GM21423 (cell line): ENCODE data around the gene ZNF775.
A peak's percentile ranks its signal among the peaks of the same experiment; 100 is the strongest.

Source experiments
- ATAC-seq: cut with Tn5 transposase; IDR thresholded peaks from one replicate; pipeline ENCODE4 v1.9.1; 2021; ENCODE audit warnings: mild to moderate bottlenecking, moderate library complexity; ENCODE audit not compliant: unreplicated experiment

The ZNF775 gene

DNA sequence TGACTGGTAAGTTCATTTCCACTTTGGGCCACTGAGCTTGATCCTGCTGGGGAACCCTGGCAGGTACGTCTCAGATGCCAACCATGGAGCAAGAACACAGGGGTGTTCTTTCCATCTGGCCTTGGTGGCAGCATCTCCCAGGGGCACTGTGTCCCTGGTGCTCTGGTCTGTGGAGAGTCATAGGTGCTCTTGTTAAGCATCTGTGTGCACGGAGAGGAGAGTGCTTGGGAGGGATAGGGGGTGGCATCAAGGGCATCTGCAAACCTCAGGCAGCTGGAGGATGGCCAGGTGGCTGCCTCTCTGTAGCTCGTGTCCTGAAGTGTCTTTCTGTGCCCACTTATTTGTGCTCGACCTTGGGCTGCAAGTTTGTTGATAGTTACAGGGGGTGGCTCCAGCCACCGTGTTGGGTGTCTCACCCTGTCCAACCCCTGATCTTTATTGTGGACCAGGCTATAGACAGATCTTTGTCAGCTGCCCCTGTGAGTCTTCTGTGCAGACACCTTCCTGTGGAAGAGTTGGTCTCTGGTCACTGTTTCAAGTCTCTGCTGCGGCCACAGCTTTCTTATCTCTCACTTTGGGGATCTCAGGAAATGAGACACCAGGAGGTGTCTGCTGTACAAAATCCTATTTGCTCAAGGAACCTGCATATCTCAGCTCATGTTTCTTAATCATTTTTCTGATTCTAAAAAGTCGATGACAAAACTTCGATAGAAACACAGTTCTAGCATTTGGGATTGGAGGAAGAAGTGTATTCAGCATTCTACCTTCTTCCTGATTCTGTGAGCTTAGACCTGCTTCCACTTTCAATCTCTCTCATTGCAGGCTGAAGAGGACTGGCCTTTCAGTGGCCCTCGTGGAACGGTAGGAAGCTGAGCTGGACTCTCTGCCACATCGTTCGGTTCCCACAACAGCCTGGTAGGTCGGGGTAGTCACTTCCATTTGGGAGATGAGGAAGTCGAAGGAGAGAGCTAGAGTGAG lies 54.1 kb downstream of the ZNF775 start:
- no peak for ATAC-seq

DNA sequence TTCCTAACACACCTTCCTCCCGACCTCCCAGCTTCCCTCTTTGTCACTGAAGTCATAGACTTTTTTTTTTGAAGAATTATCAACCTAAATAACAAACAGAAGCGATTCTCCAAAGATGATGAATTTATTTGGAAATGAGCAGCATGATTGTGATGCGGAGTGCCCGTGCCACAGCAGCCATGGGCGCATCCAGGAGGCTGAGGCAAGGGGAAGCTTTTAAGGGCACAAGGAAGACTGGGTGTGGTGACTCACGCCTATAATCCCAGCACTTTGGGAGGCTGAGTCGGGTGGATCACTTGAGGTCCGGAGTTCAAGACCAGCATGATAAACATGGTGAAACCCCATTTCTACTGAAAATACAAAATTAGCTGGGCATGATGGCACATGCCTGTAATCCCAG lies 55.1 kb downstream of the ZNF775 start:
- no peak for ATAC-seq

DNA sequence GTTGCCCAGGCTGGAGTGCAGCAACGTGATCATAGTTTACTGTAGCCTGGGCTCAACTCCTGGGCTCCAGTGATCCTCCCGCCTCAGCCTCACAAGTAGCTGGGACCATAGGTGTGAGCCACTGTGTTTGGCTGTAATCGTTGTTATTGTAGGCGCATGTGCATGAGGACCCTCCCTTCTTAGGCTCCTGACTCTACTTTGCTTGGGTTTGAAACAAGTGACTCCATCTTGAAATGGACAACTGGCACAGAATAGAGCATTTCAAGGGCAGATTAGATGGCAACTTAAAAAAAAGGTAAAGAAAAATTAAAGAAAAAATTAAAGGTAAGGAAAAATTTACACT lies 55.9 kb downstream of the ZNF775 start:
- ATAC-seq = no peak

DNA sequence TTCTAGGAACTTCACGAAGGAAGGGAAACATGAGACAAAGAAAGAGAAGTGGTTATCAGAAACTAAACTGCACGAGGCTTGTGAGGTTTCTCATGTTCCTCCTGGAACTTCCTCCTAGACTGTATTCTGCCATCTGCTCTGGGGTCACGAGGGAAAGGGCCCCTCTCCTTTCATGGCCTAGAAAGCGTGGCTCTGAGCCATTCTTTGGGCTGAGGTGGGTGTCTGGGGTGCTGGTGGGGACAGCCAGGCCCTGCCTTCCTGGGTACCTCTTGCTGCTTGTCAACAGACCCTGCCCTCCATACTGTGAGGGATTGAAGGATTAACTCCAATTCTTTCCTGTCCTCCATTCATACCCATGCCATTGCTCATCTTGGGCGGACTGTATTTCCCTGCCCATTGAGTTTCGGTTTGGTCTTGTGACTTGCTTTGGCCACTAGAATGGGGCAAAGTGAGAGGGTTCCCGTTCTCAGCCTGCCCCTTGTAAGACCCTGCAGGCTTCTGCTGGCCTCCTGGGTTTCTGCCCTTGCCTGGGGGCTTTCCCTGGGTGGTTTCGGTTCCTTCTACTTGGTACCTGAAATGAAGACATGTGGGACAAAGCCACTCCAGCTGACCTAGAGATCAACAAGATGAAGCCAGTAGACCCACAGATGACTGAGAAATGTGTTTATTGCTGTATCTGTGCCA lies 56.4 kb downstream of the ZNF775 start:
- ATAC-seq = peak; percentile 88

DNA sequence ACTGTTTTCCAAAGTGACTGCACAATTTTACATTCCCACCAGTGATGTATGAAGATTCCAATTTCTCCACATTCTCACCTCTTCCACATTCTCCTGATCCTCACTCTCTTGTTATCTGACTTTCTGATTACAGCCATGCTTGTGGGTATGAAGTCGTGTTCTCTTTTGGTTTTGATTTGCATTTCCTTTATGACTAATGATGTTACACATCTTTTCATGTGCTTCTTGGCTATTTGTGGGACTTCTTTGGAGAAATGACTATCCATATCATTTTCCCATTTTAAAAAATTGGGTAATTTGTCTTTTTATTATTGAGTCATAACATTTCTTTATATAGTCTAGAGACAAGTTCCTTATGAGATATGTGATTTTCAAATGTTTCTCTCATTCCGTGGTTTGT lies 60.8 kb downstream of the ZNF775 start:
- no peak for ATAC-seq

DNA sequence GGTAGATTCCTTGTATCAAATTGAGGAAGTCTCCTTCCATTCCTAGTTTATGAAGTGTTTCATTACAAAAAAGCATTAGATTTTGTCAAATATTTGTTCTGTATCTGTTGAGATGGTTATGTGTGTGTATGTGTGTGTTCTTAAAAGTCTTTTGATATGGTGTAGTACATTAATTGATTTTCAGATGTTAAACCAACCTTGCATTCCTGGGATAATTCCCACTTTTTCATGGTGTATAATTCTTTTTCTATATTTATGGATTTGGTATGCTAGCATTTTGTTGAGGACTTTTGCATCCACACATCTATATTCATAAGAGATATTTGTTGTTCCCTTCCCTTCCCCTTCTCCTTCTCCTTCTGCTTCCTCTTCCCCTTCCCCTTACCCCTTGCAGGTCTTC lies 62.4 kb downstream of the ZNF775 start:
- no peak for ATAC-seq

DNA sequence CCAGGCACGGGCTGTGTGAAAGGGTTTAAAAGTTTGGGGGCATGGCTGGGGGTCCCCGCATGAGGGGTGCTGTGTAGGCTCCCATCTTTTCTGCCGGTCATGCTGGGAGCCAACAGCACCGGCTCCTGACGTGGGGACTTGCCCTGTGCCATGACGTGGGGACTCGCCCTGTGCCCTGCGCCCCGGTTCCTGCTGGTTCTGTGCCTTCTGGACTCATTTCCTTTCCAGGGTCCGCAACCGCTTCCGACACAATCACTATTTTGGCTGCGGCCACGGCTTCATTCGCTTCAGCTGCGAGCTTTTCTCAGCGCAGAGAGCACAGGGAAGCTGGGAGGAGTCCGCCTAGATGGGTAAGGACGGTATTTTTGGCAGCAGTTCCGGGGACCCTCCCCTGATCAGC lies 63.7 kb downstream of the ZNF775 start:
- ATAC-seq = no peak

DNA sequence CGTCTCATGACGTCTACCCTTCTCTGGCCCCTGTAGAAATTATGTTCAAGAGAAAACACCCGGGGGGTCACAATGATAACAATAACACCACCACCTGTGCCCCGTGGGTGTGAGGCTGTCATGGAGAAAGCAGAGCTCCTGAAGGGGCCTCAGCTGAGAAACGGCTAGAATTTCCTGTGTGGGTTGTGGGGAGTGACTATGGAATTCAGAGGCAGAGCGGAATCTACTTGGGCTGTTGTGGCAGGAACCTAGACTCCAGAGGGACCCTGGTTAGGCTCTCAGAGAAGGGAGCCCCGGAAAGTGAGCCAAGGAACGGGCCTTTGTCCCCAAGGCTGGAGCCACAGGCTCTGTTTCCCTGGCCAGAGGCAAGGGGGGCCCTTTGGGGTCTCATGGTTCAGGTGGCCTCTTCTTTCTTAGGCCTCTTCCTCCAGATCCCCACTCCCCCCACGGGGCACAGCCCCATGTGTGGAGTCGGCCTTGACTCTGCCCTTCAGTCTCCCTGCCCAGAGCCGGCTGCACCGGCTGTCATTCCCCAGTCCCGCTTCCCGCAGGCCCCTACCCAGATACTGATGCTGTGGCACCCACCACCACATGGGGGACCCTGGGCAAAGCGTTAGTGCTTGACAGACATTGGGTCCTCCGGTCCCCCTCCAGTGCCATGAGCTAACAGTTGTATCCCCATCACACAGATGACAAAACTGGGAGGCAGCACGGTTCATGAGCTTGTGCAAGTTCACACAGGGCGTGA lies 64.8 kb downstream of the ZNF775 start:
- no peak for ATAC-seq

DNA sequence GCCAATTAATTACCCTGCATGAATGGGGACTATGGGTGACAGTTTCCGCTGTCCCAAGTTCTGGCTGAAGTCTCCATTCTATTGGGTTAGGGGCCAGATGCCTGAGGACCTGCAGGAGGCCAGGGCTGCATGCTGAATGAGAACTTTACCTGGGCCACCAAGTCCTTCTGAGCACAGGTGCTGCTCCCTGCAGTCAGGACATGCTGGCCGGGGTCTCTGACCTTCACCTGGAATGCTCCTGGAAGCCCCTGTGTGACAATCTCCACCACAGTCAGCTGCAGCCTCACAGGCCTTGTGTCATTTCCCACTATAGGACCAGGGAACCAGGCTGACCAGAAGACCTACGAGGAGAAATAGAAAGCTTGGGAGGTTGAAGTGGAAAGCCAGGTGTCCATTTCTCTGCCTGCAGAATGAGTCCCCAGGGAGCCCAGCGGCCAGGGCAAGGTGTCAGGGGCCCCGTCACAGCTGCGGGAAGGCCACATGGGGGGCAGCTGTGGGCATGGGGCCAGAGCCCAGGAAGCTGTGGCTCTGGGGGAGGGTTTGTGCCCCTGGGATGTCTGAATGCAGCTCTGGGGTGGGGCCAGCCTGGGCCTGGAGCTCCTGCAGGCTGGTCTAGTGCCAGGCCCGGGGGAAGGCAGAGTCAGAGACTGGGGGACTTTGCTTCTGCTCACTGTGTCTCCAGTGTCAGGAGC lies 65.7 kb downstream of the ZNF775 start:
- ATAC-seq = no peak

DNA sequence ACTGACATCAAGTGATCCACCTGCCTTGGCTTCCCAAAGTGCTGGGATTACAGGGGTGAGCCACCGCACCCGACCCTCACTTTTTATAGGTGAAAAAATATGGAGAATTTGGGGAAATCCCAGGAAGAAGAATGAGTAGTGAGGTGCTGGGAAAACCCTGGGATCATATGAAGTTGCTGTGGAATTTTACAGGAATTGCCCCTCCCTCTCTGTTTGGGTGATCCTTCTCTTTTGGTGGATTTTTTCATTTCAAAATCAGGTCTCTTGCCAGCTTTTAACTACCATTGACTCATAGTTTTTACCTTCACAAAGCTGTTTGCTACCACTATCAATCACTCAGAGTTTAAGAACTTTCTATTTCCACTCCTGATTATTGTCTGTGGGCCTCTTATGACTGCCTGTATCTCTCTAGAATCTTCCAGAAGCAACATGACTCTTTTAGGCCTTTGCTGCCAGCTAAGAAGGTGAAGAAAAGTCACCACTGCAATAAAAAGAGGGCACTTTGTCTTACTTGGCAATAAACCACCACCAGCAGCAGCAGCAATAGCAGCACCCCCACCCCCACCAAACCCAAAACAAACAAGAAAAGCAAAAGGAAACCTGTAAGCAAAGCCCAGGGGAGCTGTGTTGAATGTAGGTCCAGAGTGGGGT lies 67.3 kb downstream of the ZNF775 start:
- no peak for ATAC-seq
